SJCRH30 (cell line): ENCODE data around the gene GALK1. TPM values are rescaled to one million over a fixed set of nuclear protein-coding genes. Genes with fewer than 3 reads are reported as not detected.

Source experiments
- DNase-seq, 2 experiments: peaks; one replicate each; pipeline ENCODE4 v3.0.0-alpha.2; 2015 to 2020
- H3K27ac ChIP-seq: fragments of 250-450 bp; sonication (Bioruptor Pico); 2 replicates; pipeline ENCODE4 v1.5.1; 2020; ENCODE audit warnings: mild to moderate bottlenecking, moderate library complexity
- H3K27me3 ChIP-seq: fragments of 250-450 bp; sonication (Bioruptor Pico); 2 replicates; pipeline ENCODE4 v1.5.1; 2020; ENCODE audit warnings: mild to moderate bottlenecking, moderate library complexity
- H3K36me3 ChIP-seq: fragments of 250-450 bp; sonication (Bioruptor Pico); 2 replicates; pipeline ENCODE4 v1.5.1; 2020; ENCODE audit warnings: mild to moderate bottlenecking, moderate library complexity
- H3K4me1 ChIP-seq: fragments of 250-450 bp; sonication (Bioruptor Pico); 2 replicates; pipeline ENCODE4 v1.5.1; 2020; ENCODE audit warnings: mild to moderate bottlenecking, moderate library complexity
- H3K4me3 ChIP-seq: fragments of 250-450 bp; sonication (Bioruptor Pico); 2 replicates; pipeline ENCODE4 v1.5.1; 2020; ENCODE audit warnings: mild to moderate bottlenecking, moderate library complexity
- H3K9me3 ChIP-seq: fragments of 250-450 bp; sonication (Bioruptor Pico); replicated peaks from 2 replicates; pipeline ENCODE4 v1.5.1; 2020; ENCODE audit warnings: mild to moderate bottlenecking, moderate library complexity
- total RNA-seq: library from RNA; depleted of rRNA; stranded (reverse); fragments of >200 nt; shearing (Covaris generic); gene quantifications from 2 replicates; pipeline ENCODE4 v1.2.3, GENCODE V29; 2014

GALK1 gene
- total RNA-seq, 1 experiment from 2014 or later: 29.0 TPM

DNA sequence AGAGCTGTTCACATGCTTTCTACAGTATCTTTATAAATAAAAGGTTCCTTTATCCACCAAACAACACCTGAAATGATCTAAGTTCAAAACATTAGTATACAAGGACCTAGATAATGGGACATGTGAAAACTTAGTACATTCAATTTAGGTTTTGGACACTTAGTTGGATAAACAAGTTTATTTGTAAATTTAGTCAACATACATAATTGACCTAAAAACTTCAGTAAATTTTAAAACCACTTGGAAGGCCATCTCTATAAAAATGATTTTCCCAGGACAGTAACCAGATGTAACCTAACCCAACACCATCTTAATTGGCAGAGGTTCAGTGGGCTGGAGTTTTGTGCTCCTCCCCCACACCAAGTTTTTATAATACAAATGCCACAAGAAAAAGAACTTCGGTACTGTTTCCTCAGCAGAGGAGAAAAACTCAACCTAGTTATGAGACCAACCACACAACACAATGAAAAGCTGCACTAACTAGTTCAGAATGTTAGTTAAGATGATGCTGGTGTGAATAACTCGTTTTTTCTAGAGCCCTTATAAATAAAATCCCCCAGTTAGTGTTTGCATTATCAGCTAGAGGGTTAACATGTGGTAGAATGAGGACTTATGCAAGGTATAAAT, 12.4 kb upstream of the GALK1 start:
- H3K27ac ChIP-seq: no peak overlapping the region
- H3K4me3 ChIP-seq: peak overlapping the region; percentile 89
- no peaks in the 10 kb centered on the region for H3K9me3 ChIP-seq
- no peak for DNase-seq
- no peaks in the 10 kb centered on the region for H3K27me3 ChIP-seq
- H3K36me3 ChIP-seq: peaks cover 41% of the 10 kb centered on the region
- peaks cover 23% of the 10 kb centered on the region for H3K4me1 ChIP-seq

GRCh38 chr17:75776386-75777295, 11.6 kb upstream of the GALK1 start:
- no peak for DNase-seq
- H3K27ac ChIP-seq: no peak overlapping the region
- no peak overlapping the region for H3K4me3 ChIP-seq
- H3K27me3 ChIP-seq: no peaks in the 10 kb centered on the region
- peaks cover 41% of the 10 kb centered on the region for H3K36me3 ChIP-seq
- peaks cover 27% of the 10 kb centered on the region for H3K4me1 ChIP-seq
- H3K9me3 ChIP-seq: no peaks in the 10 kb centered on the region

- peak; percentile 29 to 51 for DNase-seq
- no peaks in the 10 kb centered on the region for H3K27me3 ChIP-seq
- no peaks in the 10 kb centered on the region for H3K9me3 ChIP-seq
- H3K27ac ChIP-seq: no peak overlapping the region
- H3K4me1 ChIP-seq: peaks cover 32% of the 10 kb centered on the region
- H3K36me3 ChIP-seq: peaks cover 41% of the 10 kb centered on the region
- H3K4me3 ChIP-seq: no peak overlapping the region
Measured at GRCh38 chr17:75774991-75775668, 10.1 kb upstream of the GALK1 start.

DNA sequence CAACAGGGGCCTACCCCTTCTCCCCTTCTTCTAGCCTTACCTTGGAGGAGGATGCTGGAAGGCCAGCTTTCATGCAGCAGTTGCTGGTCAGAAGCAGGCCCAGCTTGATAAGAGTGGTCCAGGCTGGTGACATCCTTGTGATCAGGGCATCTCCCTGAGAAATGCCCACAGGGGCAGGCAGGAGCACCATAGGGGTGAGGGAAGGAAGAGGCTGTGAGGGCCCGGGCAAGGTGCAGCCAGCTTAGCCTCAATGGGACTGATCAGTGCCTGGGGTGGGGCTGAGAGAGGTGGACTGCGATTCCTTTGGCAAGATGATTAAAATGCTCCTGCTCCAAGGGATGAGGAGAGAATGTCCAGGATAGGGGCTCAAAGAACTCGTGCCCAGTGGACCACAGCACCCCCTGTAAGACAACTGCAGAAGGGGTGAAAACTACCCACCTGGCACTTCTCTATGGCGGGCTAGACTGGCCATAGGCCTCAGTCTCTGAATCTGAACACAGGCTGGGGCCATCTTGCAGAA, 9.5 kb upstream of the GALK1 start:
- no peak overlapping the region for H3K4me3 ChIP-seq
- peaks cover 32% of the 10 kb centered on the region for H3K4me1 ChIP-seq
- peaks cover 41% of the 10 kb centered on the region for H3K36me3 ChIP-seq
- H3K27me3 ChIP-seq: no peaks in the 10 kb centered on the region
- H3K9me3 ChIP-seq: no peaks in the 10 kb centered on the region
- no peak overlapping the region for H3K27ac ChIP-seq
- no peak for DNase-seq

GRCh38 chr17:75773808-75774470, 8.9 kb upstream of the GALK1 start:
- H3K27me3 ChIP-seq: no peaks in the 10 kb centered on the region
- H3K9me3 ChIP-seq: no peaks in the 10 kb centered on the region
- no peak overlapping the region for H3K4me3 ChIP-seq
- no peak overlapping the region for H3K27ac ChIP-seq
- DNase-seq: no peak
- peaks cover 39% of the 10 kb centered on the region for H3K36me3 ChIP-seq
- peaks cover 32% of the 10 kb centered on the region for H3K4me1 ChIP-seq

GRCh38 chr17:75773121-75773807, 8.3 kb upstream of the GALK1 start:
- H3K4me3 ChIP-seq: no peak overlapping the region
- H3K36me3 ChIP-seq: peaks cover 33% of the 10 kb centered on the region
- H3K4me1 ChIP-seq: peaks cover 32% of the 10 kb centered on the region
- H3K27me3 ChIP-seq: no peaks in the 10 kb centered on the region
- H3K27ac ChIP-seq: no peak overlapping the region
- DNase-seq: peak; percentile 62 to 71
- H3K9me3 ChIP-seq: no peaks in the 10 kb centered on the region

- H3K4me1 ChIP-seq: peaks cover 29% of the 10 kb centered on the region
- no peak for DNase-seq
- no peak overlapping the region for H3K4me3 ChIP-seq
- no peaks in the 10 kb centered on the region for H3K9me3 ChIP-seq
- H3K27ac ChIP-seq: no peak overlapping the region
- H3K27me3 ChIP-seq: no peaks in the 10 kb centered on the region
- peaks cover 16% of the 10 kb centered on the region for H3K36me3 ChIP-seq
Measured at GRCh38 chr17:75771334-75772281, 6.6 kb upstream of the GALK1 start.

- DNase-seq: no peak
- no peaks in the 10 kb centered on the region for H3K27me3 ChIP-seq
- H3K27ac ChIP-seq: no peak overlapping the region
Measured at GRCh38 chr17:75769536-75769935, 4.5 kb upstream of the GALK1 start.

DNA sequence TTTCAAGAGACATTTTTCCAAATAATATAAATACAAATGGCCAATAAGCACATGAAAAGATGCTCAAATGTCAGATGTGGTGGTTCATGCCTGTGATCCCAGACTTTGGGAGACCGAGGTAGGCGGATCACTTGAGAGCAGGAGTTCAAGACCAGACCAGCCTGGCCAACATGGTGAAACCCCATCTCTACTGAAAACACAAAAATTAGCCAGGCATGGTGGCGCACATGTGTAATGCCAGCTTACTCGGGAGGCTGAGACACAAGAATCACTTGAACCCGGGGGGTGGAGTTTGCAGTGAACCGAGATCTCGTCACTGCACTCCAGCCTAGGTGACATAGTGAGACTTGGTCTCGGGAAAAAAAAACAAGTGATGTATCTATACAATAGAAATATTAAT, 2.9 kb upstream of the GALK1 start:
- peaks cover 20% of the 10 kb centered on the region for H3K4me1 ChIP-seq
- H3K36me3 ChIP-seq: no peaks in the 10 kb centered on the region
- DNase-seq: no peak
- H3K27me3 ChIP-seq: no peaks in the 10 kb centered on the region
- H3K27ac ChIP-seq: no peak overlapping the region
- H3K9me3 ChIP-seq: no peaks in the 10 kb centered on the region
- H3K4me3 ChIP-seq: no peak overlapping the region

More at GRCh38 chr17:75769536-75769935, 4.5 kb upstream of the GALK1 start:
- Histone ChIP-seq H3K9me3 (no peaks in the 10 kb centered on the region), H3K4me3 (no peak overlapping the region), H3K36me3 (no peaks in the 10 kb centered on the region), H3K4me1 (peaks cover 31% of the 10 kb centered on the region)

- Histone ChIP-seq H3K9me3 (no peaks in the 10 kb centered on the region), H3K4me3 (no peak overlapping the region), H3K4me1 (peaks cover 7% of the 10 kb centered on the region), H3K27me3 (no peaks in the 10 kb centered on the region), H3K36me3 (no peaks in the 10 kb centered on the region), H3K27ac (no peak overlapping the region)
- DNase-seq: no peak
Measured at GRCh38 chr17:75765981-75766380, 989 bp upstream of the GALK1 start.

GRCh38 chr17:75764417-75764710, 628 bp downstream of the GALK1 start:
- no peaks in the 10 kb centered on the region for H3K36me3 ChIP-seq
- H3K27ac ChIP-seq: peak overlapping the region; percentile 34
- peaks cover 7% of the 10 kb centered on the region for H3K4me1 ChIP-seq
- DNase-seq: no peak
- no peaks in the 10 kb centered on the region for H3K27me3 ChIP-seq
- H3K9me3 ChIP-seq: no peaks in the 10 kb centered on the region
- peak overlapping the region; percentile 63 for H3K4me3 ChIP-seq

GRCh38 chr17:75763613-75764416, 1.2 kb downstream of the GALK1 start:
- Histone ChIP-seq H3K4me3 (peak overlapping the region; percentile 63), H3K9me3 (no peaks in the 10 kb centered on the region), H3K36me3 (no peaks in the 10 kb centered on the region), H3K27me3 (no peaks in the 10 kb centered on the region), H3K27ac (no peak overlapping the region), H3K4me1 (peaks cover 7% of the 10 kb centered on the region)
- DNase-seq: no peak

DNA sequence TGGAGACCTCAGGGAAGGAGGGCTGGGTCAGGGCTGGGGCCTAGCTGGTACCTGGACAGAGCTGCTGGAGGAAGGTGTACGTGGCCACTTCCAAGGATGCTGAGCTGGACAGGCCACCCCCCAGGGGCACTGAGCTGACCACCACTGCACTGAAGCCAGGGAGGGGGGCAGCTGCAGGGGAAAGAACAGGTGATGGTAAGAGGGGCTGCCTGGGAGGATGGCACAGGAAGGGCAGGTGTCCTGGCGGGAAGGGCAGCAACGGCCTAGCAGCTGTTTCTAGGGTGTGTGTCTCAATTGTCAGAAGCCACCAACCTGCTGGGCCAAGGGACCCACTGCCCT, 1.8 kb downstream of the GALK1 start:
- Histone ChIP-seq H3K4me1 (peaks cover 7% of the 10 kb centered on the region), H3K27me3 (no peaks in the 10 kb centered on the region), H3K4me3 (no peak overlapping the region), H3K36me3 (no peaks in the 10 kb centered on the region), H3K9me3 (no peaks in the 10 kb centered on the region), H3K27ac (no peak overlapping the region)
- no peak for DNase-seq
